ENCODE data around the gene TNF. TPM values are rescaled to one million over a fixed set of nuclear protein-coding genes. Genes with fewer than 3 reads are reported as not detected.

The TNF gene
- total RNA-seq, 3 donors from 2014 or later: 485 to 701 (median 587) TPM

DNA sequence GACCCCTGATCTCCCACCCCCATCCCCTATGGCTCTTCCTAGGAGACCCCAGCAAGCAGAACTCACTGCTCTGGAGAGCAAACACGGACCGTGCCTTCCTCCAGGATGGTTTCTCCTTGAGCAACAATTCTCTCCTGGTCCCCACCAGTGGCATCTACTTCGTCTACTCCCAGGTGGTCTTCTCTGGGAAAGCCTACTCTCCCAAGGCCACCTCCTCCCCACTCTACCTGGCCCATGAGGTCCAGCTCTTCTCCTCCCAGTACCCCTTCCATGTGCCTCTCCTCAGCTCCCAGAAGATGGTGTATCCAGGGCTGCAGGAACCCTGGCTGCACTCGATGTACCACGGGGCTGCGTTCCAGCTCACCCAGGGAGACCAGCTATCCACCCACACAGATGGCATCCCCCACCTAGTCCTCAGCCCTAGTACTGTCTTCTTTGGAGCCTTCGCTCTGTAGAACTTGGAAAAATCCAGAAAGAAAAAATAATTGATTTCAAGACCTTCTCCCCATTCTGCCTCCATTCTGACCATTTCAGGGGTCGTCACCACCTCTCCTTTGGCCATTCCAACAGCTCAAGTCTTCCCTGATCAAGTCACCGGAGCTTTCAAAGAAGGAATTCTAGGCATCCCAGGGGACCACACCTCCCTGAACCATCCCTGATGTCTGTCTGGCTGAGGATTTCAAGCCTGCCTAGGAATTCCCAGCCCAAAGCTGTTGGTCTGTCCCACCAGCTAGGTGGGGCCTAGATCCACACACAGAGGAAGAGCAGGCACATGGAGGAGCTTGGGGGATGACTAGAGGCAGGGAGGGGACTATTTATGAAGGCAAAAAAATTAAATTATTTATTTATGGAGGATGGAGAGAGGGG lies 1.9 kb upstream of the TNF start:
- Mint-ChIP-seq H3K4me1 (ENCODE audit: low read depth) (peaks cover 77% of the 10 kb centered on the region), H3K27me3 (ENCODE audit: low read depth) (no peaks in the 10 kb centered on the region), H3K4me3 (peak overlapping the region; percentile 96), H3K9me3 (no peaks in the 10 kb centered on the region), H3K36me3 (ENCODE audit: insufficient read depth) (peaks cover 48% of the 10 kb centered on the region)
- DNase-seq: no peak
- ATAC-seq: no peak

DNA sequence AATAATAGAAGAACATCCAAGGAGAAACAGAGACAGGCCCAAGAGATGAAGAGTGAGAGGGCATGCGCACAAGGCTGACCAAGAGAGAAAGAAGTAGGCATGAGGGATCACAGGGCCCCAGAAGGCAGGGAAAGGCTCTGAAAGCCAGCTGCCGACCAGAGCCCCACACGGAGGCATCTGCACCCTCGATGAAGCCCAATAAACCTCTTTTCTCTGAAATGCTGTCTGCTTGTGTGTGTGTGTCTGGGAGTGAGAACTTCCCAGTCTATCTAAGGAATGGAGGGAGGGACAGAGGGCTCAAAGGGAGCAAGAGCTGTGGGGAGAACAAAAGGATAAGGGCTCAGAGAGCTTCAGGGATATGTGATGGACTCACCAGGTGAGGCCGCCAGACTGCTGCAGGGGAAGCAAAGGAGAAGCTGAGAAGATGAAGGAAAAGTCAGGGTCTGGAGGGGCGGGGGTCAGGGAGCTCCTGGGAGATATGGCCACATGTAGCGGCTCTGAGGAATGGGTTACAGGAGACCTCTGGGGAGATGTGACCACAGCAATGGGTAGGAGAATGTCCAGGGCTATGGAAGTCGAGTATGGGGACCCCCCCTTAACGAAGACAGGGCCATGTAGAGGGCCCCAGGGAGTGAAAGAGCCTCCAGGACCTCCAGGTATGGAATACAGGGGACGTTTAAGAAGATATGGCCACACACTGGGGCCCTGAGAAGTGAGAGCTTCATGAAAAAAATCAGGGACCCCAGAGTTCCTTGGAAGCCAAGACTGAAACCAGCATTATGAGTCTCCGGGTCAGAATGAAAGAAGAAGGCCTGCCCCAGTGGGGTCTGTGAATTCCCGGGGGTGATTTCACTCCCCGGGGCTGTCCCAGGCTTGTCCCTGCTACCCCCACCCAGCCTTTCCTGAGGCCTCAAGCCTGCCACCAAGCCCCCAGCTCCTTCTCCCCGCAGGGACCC lies 981 bp upstream of the TNF start:
- Mint-ChIP-seq H3K9me3 (no peaks in the 10 kb centered on the region), H3K4me3 (peak overlapping the region; percentile 96), H3K36me3 (ENCODE audit: insufficient read depth) (peaks cover 54% of the 10 kb centered on the region), H3K4me1 (ENCODE audit: low read depth) (peaks cover 77% of the 10 kb centered on the region), H3K27me3 (ENCODE audit: low read depth) (no peaks in the 10 kb centered on the region)
- DNase-seq (no peak), ATAC-seq (peak; percentile 6 to 7)

DNA sequence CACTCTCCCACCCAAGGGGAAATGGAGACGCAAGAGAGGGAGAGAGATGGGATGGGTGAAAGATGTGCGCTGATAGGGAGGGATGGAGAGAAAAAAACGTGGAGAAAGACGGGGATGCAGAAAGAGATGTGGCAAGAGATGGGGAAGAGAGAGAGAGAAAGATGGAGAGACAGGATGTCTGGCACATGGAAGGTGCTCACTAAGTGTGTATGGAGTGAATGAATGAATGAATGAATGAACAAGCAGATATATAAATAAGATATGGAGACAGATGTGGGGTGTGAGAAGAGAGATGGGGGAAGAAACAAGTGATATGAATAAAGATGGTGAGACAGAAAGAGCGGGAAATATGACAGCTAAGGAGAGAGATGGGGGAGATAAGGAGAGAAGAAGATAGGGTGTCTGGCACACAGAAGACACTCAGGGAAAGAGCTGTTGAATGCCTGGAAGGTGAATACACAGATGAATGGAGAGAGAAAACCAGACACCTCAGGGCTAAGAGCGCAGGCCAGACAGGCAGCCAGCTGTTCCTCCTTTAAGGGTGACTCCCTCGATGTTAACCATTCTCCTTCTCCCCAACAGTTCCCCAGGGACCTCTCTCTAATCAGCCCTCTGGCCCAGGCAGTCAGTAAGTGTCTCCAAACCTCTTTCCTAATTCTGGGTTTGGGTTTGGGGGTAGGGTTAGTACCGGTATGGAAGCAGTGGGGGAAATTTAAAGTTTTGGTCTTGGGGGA lies 754 bp downstream of the TNF start:
- Mint-ChIP-seq H3K9me3 (no peaks in the 10 kb centered on the region), H3K27me3 (ENCODE audit: low read depth) (no peaks in the 10 kb centered on the region), H3K36me3 (ENCODE audit: insufficient read depth) (peaks cover 57% of the 10 kb centered on the region), H3K4me3 (peak overlapping the region; percentile 96), H3K4me1 (ENCODE audit: low read depth) (peaks cover 72% of the 10 kb centered on the region)
- ATAC-seq (no peak), DNase-seq (no peak)

DNA sequence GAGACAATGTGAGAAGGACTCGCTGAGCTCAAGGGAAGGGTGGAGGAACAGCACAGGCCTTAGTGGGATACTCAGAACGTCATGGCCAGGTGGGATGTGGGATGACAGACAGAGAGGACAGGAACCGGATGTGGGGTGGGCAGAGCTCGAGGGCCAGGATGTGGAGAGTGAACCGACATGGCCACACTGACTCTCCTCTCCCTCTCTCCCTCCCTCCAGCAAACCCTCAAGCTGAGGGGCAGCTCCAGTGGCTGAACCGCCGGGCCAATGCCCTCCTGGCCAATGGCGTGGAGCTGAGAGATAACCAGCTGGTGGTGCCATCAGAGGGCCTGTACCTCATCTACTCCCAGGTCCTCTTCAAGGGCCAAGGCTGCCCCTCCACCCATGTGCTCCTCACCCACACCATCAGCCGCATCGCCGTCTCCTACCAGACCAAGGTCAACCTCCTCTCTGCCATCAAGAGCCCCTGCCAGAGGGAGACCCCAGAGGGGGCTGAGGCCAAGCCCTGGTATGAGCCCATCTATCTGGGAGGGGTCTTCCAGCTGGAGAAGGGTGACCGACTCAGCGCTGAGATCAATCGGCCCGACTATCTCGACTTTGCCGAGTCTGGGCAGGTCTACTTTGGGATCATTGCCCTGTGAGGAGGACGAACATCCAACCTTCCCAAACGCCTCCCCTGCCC lies 1.7 kb downstream of the TNF start:
- Mint-ChIP-seq H3K27me3 (ENCODE audit: low read depth) (no peaks in the 10 kb centered on the region), H3K9me3 (no peaks in the 10 kb centered on the region), H3K4me3 (peak overlapping the region; percentile 96), H3K36me3 (ENCODE audit: insufficient read depth) (peaks cover 60% of the 10 kb centered on the region), H3K4me1 (ENCODE audit: low read depth) (peaks cover 66% of the 10 kb centered on the region)
- ATAC-seq (no peak), DNase-seq (no peak)

DNA sequence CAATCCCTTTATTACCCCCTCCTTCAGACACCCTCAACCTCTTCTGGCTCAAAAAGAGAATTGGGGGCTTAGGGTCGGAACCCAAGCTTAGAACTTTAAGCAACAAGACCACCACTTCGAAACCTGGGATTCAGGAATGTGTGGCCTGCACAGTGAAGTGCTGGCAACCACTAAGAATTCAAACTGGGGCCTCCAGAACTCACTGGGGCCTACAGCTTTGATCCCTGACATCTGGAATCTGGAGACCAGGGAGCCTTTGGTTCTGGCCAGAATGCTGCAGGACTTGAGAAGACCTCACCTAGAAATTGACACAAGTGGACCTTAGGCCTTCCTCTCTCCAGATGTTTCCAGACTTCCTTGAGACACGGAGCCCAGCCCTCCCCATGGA lies 2.2 kb downstream of the TNF start:
- peaks cover 58% of the 10 kb centered on the region for H3K36me3 Mint-ChIP-seq (ENCODE audit: insufficient read depth)
- DNase-seq (no peak), ATAC-seq (no peak)
- H3K27me3 Mint-ChIP-seq (ENCODE audit: low read depth): no peaks in the 10 kb centered on the region
- H3K4me3 Mint-ChIP-seq: peak overlapping the region; percentile 96
- no peaks in the 10 kb centered on the region for H3K9me3 Mint-ChIP-seq
- H3K4me1 Mint-ChIP-seq (ENCODE audit: low read depth): peaks cover 68% of the 10 kb centered on the region

DNA sequence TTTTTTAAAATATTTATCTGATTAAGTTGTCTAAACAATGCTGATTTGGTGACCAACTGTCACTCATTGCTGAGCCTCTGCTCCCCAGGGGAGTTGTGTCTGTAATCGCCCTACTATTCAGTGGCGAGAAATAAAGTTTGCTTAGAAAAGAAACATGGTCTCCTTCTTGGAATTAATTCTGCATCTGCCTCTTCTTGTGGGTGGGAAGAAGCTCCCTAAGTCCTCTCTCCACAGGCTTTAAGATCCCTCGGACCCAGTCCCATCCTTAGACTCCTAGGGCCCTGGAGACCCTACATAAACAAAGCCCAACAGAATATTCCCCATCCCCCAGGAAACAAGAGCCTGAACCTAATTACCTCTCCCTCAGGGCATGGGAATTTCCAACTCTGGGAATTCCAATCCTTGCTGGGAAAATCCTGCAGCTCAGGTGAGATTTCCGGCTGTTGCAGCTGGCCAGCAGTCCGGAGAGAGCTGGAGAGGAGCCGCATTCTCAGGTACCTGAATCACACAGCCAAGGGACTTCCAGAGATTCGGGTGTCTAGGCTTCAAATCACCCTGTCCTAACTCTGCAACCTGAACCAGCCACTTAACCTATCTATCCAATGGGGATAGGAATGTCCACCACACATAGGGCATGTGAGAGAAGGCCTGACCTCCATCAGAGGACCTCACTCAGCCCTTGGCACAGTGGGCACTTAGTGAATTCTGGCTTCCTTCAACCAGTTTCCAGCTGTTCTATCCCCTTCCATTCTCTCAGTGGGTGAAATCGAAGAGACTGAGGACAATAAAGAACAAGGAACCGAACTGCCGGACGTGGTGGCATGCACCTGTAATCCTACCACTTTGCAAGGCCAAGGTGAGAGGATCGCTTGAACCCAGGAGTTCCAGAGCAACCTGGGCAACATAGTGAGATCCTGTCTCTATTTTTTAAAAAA lies 3.1 kb downstream of the TNF start:
- peaks cover 51% of the 10 kb centered on the region for H3K36me3 Mint-ChIP-seq (ENCODE audit: insufficient read depth)
- H3K27me3 Mint-ChIP-seq (ENCODE audit: low read depth): no peaks in the 10 kb centered on the region

DNA sequence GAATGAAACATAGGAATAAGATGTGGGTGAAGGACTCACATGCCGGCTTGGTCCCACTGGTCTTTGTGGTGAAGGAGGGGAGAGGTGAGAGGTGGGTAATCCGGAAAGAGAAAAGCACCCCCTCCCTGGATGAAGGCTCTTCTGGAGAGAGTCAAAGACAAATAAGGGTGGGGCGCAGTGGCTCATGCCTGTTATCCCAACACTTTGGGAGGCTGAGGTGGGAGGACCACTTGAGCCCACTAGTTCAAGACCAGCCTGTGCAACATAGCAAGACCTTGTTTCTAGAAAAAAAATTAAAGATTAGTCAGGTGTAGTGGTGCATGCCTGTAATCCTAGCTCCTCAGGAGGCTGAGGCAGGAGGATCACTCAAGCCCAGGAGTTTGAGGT lies 3.7 kb downstream of the TNF start:
- H3K4me1 Mint-ChIP-seq (ENCODE audit: low read depth): peaks cover 66% of the 10 kb centered on the region
- H3K36me3 Mint-ChIP-seq (ENCODE audit: insufficient read depth): peaks cover 46% of the 10 kb centered on the region
- no peaks in the 10 kb centered on the region for H3K27me3 Mint-ChIP-seq (ENCODE audit: low read depth)
- DNase-seq: no peak
- no peaks in the 10 kb centered on the region for H3K9me3 Mint-ChIP-seq
- ATAC-seq: no peak
- peak overlapping the region; percentile 96 for H3K4me3 Mint-ChIP-seq

More for the DNA sequence above, 3.1 kb downstream of the TNF start:
- Mint-ChIP-seq H3K9me3 (no peaks in the 10 kb centered on the region), H3K4me3 (peak overlapping the region; percentile 96), H3K4me1 (ENCODE audit: low read depth) (peaks cover 66% of the 10 kb centered on the region)
- DNase-seq: no peak
- ATAC-seq: no peak

DNA sequence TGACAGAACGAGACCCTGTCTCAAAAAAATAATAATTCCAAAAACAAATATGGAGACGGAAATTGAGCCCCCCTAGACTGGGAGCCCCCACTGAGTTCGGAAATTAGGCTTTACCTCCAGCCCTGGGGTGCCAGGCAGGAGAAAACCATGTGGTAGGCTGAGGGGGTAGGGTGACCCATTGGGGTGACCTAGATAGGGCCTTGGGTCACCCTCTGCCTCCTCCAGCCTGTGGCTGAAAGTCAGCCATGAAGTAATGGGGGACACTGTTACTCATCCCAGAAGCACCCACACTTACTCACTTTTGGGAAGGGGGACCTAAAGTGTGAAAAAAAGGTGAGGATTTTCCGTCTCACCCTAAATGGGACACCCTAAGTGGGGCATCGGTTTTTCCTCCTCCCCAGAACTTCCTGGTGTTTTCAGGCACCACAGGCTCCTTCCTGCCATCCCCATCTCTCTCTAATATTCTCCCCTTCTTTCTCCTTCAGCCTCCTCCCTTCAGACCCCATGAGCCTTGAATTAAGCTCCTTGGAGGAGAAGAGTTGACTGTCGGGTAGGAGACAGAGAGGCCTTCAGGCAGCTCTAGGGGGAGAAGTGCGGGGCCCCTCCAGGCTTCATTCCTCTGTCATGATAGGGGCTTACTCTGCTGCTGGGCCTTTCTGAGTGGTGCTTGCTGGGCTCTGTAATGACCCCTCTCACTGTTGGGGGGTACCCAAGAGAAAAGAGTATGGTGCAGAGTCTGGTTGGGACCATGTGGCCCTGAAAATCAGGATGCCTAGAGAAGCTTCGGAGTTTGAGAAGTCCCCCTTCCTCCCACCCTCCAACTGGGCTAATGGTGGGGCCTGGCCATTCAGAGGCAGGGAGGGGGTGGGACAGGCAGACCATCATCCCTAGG lies 4.4 kb downstream of the TNF start:
- H3K4me1 Mint-ChIP-seq (ENCODE audit: low read depth): peaks cover 66% of the 10 kb centered on the region

DNA sequence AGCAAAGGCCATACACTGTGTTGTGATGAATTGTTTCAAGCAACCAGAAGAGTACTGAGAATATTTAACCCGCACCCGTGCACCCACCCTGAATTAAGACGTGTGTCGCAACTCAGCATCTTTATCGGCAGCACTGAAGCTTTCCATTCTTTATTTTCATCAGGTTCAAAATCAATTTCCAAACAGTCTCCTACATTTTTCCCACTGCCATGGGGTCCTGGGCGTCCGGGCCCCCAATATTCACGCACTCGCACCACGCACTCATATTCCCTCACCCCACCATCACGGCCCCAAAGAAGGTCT lies 5.0 kb downstream of the TNF start:
- ATAC-seq (no peak), DNase-seq (no peak)
- no peaks in the 10 kb centered on the region for H3K27me3 Mint-ChIP-seq (ENCODE audit: low read depth)
- peak overlapping the region; percentile 96 for H3K4me3 Mint-ChIP-seq
- H3K4me1 Mint-ChIP-seq (ENCODE audit: low read depth): peaks cover 66% of the 10 kb centered on the region
- no peaks in the 10 kb centered on the region for H3K9me3 Mint-ChIP-seq
- H3K36me3 Mint-ChIP-seq (ENCODE audit: insufficient read depth): peaks cover 42% of the 10 kb centered on the region

More for the DNA sequence above, 4.4 kb downstream of the TNF start:
- DNase-seq: no peak
- H3K27me3 Mint-ChIP-seq (ENCODE audit: low read depth): no peaks in the 10 kb centered on the region
- peak overlapping the region; percentile 96 for H3K4me3 Mint-ChIP-seq
- peaks cover 43% of the 10 kb centered on the region for H3K36me3 Mint-ChIP-seq (ENCODE audit: insufficient read depth)
- no peak for ATAC-seq
- H3K9me3 Mint-ChIP-seq: no peaks in the 10 kb centered on the region

DNA sequence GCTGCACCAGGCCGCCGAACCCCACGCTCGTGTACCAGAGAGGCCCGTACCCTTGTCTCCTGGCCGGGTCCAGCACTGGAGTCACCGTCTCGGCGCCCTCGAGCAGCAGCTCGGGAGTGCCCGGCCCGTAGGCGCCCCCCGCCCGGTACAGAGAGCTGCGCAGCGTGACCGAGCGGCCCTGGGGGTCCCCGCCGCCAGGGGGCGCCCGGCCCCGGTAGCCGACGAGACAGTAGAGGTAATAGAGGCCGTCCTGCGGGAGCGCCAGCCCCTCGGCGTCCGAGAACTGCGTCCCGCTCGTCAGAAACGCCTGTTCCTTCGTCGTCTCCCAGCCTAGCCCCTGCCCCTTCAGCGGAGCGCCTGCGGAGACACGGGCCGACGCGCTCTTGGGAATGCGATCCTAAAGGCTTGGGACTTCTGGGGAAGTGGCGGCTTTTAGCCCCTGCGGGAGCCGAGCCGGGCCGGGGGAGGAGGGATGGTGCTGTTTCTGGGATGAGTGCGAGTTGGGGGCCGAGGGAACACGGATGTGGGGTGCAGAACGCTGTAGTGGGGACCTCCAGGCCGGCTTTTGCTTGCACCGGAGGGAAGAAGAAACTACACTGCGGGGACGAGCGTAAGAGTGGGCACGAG lies 5.6 kb downstream of the TNF start:
- no peaks in the 10 kb centered on the region for H3K27me3 Mint-ChIP-seq (ENCODE audit: low read depth)
- peaks cover 37% of the 10 kb centered on the region for H3K36me3 Mint-ChIP-seq (ENCODE audit: insufficient read depth)
- peak overlapping the region; percentile 96 for H3K4me3 Mint-ChIP-seq
- DNase-seq: peak; percentile 90
- H3K9me3 Mint-ChIP-seq: no peaks in the 10 kb centered on the region
- peak; percentile 77 to 81 for ATAC-seq
- H3K4me1 Mint-ChIP-seq (ENCODE audit: low read depth): peaks cover 69% of the 10 kb centered on the region

DNA sequence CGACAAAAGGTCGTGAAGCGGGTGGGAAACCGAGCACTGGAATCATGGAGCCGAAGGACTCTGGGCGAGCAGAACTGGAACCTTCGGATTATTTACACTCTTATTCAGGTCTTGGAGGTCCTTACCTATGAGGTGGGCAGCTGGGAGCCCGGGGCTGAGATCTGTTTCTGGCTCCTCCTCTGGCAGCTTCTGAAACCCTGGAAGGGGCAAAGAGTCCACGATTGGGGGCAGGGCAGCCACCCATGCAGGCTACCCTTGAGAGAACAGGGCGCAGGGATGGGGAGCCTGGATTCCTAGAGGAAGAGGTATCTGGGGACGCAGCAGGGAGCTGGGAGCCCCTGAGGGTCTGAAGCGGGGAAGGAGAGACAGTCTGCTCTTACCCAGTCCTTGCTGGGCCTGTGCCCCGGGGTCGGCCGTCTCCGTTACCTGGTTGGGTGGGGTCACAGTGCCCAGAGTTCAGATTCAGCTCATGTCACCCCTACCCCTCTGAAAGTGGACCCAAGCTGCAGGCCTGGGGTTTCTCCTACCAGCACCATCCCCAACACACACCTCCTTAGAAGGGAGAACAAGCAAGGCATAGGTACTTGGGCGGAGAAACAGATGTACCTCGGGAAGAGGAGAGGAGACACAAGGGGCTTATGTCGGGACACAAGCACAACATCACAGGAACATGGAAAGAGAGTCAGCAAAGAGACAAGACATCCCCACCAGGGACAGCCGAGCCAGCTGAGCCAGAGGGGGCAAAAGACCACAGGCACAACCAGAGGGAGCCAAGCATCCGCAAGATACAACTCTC lies 6.3 kb downstream of the TNF start:
- H3K4me1 Mint-ChIP-seq (ENCODE audit: low read depth): peaks cover 76% of the 10 kb centered on the region
- peak overlapping the region; percentile 96 for H3K4me3 Mint-ChIP-seq
- DNase-seq: no peak
- H3K36me3 Mint-ChIP-seq (ENCODE audit: insufficient read depth): peaks cover 30% of the 10 kb centered on the region
- no peaks in the 10 kb centered on the region for H3K9me3 Mint-ChIP-seq
- peak in 1 of 2 donors; percentile 1 for ATAC-seq
- H3K27me3 Mint-ChIP-seq (ENCODE audit: low read depth): no peaks in the 10 kb centered on the region

Data from activated T-cell treated with anti-CD3 and anti-CD28 coated beads, Interleukin-2, amount 50 U/mL, for 4 hours (primary cell).